ENCODE data around the gene LRCH4.
A peak's percentile ranks its signal among the peaks of the same experiment; 100 is the strongest.

LRCH4 gene

GRCh38 chr7:100606313-100606712 lies 20.4 kb upstream of the LRCH4 start:
- no peak for DNase-seq (ENCODE audit: low read depth in 1 of 2, low spot score in 1 of 2)

GRCh38 chr7:100604976-100605911 lies 19.3 kb upstream of the LRCH4 start:
- DNase-seq (ENCODE audit: low read depth in 1 of 2, low spot score in 1 of 2): peak in 1 of 2 donors; percentile 16

GRCh38 chr7:100604028-100604975 lies 18.4 kb upstream of the LRCH4 start:
- peak; percentile 44 to 62 for DNase-seq (ENCODE audit: low read depth in 1 of 2, low spot score in 1 of 2)

GRCh38 chr7:100603726-100604027 lies 17.7 kb upstream of the LRCH4 start:
- no peak for DNase-seq (ENCODE audit: low read depth in 1 of 2, low spot score in 1 of 2)

GRCh38 chr7:100602889-100603725 lies 17.2 kb upstream of the LRCH4 start:
- DNase-seq (ENCODE audit: low read depth in 1 of 2, low spot score in 1 of 2): no peak

GRCh38 chr7:100600730-100601038 lies 14.8 kb upstream of the LRCH4 start:
- DNase-seq (ENCODE audit: low read depth in 1 of 2, low spot score in 1 of 2): no peak

- no peak for DNase-seq (ENCODE audit: low read depth in 1 of 2, low spot score in 1 of 2)
Measured at GRCh38 chr7:100599911-100600729, 14.2 kb upstream of the LRCH4 start.

- no peak for DNase-seq (ENCODE audit: low read depth in 1 of 2, low spot score in 1 of 2)
Measured at GRCh38 chr7:100598425-100598824, 12.5 kb upstream of the LRCH4 start.

- DNase-seq (ENCODE audit: low read depth in 1 of 2, low spot score in 1 of 2): no peak
Measured at GRCh38 chr7:100595188-100595587, 9.3 kb upstream of the LRCH4 start.

- no peak for DNase-seq (ENCODE audit: low read depth in 1 of 2, low spot score in 1 of 2)
Measured at GRCh38 chr7:100591596-100591995, 5.7 kb upstream of the LRCH4 start.

GRCh38 chr7:100590077-100590737 lies 4.3 kb upstream of the LRCH4 start:
- DNase-seq (ENCODE audit: low read depth in 1 of 2, low spot score in 1 of 2): no peak

- no peak for DNase-seq (ENCODE audit: low read depth in 1 of 2, low spot score in 1 of 2)
Measured at GRCh38 chr7:100589341-100589947, 3.5 kb upstream of the LRCH4 start.

GRCh38 chr7:100588438-100588837 lies 2.5 kb upstream of the LRCH4 start:
- DNase-seq (ENCODE audit: low read depth in 1 of 2, low spot score in 1 of 2): no peak

GRCh38 chr7:100586266-100587025 lies 517 bp upstream of the LRCH4 start, which contains the start of gene FBXO24:
Gene FBXO24, plus strand, starts transcription at chr7:100586328. Its CDS starts 298 bp downstream, at chr7:100586626.
- peak; percentile 99 for DNase-seq (ENCODE audit: low read depth in 1 of 2, low spot score in 1 of 2)

GRCh38 chr7:100584683-100585510 lies 1.0 kb downstream of the LRCH4 start:
- DNase-seq (ENCODE audit: low read depth in 1 of 2, low spot score in 1 of 2): no peak

GRCh38 chr7:100584054-100584682 lies 1.8 kb downstream of the LRCH4 start:
- DNase-seq (ENCODE audit: low read depth in 1 of 2, low spot score in 1 of 2): no peak
